Measurements from ENCODE around the gene GNAT2.

DNA sequence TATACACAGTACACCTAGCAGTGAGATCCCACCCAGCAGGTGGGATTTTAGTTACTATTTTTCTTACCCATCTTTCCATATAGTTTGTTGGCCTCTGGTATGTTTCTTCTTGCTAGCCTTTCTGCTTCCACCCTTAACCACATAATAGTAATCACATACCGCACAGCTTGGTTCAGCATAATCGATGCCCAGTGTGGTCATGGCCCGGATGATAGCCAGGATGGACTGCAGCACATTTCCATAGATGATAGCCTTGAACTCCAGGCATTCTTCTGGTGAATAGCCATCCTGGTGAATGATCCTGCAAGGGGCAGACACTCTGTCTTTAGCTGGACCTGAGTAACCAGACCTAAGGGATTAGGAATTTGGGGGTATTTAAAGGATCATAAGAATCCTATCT is 9.5 kb downstream of the GNAT2 start:
- TF ChIP-seq, protein P1, sequence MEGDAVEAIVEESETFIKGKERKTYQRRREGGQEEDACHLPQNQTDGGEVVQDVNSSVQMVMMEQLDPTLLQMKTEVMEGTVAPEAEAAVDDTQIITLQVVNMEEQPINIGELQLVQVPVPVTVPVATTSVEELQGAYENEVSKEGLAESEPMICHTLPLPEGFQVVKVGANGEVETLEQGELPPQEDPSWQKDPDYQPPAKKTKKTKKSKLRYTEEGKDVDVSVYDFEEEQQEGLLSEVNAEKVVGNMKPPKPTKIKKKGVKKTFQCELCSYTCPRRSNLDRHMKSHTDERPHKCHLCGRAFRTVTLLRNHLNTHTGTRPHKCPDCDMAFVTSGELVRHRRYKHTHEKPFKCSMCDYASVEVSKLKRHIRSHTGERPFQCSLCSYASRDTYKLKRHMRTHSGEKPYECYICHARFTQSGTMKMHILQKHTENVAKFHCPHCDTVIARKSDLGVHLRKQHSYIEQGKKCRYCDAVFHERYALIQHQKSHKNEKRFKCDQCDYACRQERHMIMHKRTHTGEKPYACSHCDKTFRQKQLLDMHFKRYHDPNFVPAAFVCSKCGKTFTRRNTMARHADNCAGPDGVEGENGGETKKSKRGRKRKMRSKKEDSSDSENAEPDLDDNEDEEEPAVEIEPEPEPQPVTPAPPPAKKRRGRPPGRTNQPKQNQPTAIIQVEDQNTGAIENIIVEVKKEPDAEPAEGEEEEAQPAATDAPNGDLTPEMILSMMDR (IDR thresholded peaks at IDR 0.05; ENCODE audit: low read depth, low read length), result no peak
- no peak for TF ChIP-seq EZH2phosphoT487 (IDR thresholded peaks at IDR 0.05; ENCODE audit: low read depth)

All from OCI-LY3 (cell line).